Activated CD4-positive, alpha-beta memory T cell treated with anti-CD3 and anti-CD28 coated beads for 36 hours (primary cell): ENCODE data around the gene AAMP. TPM values are rescaled to one million over a fixed set of nuclear protein-coding genes. Genes with fewer than 3 reads are reported as not detected.

Experiments used
- CTCF ChIA-PET: fragments of 350-600 bp; sonication (Branson Sonifier 250); formaldehyde crosslinking; loops from one replicate; lab custom pipeline; 2021; ENCODE audit warnings: antibody characterized with exemption, inconsistent platforms; lab: Charles Lee
- POLR2A ChIA-PET: fragments of 350-600 bp; sonication (Branson Sonifier 250); formaldehyde crosslinking; loops from one replicate; lab custom pipeline; 2021; ENCODE audit warnings: antibody characterized with exemption; lab: Charles Lee
- DNase-seq: peaks from one replicate; pipeline ENCODE4 v3.0.0-alpha.2; 2020
- H3K27ac Mint-ChIP-seq: one replicate; pipeline ENCODE4 v1.8.0; 2021; ENCODE audit warnings: mixed read lengths
- H3K27me3 Mint-ChIP-seq: one replicate; pipeline ENCODE4 v1.8.0; 2021; ENCODE audit warnings: mixed read lengths
- H3K36me3 Mint-ChIP-seq: one replicate; pipeline ENCODE4 v1.8.0; 2021; ENCODE audit warnings: mixed read lengths
- H3K4me1 Mint-ChIP-seq: one replicate; pipeline ENCODE4 v1.8.0; 2021; ENCODE audit warnings: low read depth, mixed read lengths
- H3K4me3 Mint-ChIP-seq: one replicate; pipeline ENCODE4 v1.8.0; 2021; ENCODE audit warnings: mild to moderate bottlenecking, mixed read lengths
- H3K9me3 Mint-ChIP-seq: one replicate; pipeline ENCODE4 v1.8.0; 2021; ENCODE audit warnings: mixed read lengths
- intact Hi-C: fragments of 100-400 bp; cut with micrococcal nuclease; formaldehyde crosslinking; loops from one replicate; pipeline ENCODE4 v1.15.1; 2023
- total RNA-seq, 2 experiments: library from RNA; stranded (reverse); gene quantifications; one replicate each; pipeline ENCODE4 v1.2.3, GENCODE V29; 2021

AAMP gene
- total RNA-seq, 2 experiments from 2014 or later = 60.8 to 65.6 TPM

- Mint-ChIP-seq H3K4me1 (peaks cover 65% of the 10 kb centered on the region), H3K9me3 (no peaks in the 10 kb centered on the region), H3K27me3 (no peaks in the 10 kb centered on the region), H3K27ac (peak overlapping the region; percentile 98), H3K4me3 (peak overlapping the region; percentile 59), H3K36me3 (peaks cover 16% of the 10 kb centered on the region)
- intact Hi-C loops = loop anchor here (10.0 kb wide), 2 partner anchors 611 to 891 kb away; partner anchors contain the start of genes CNPPD1, RETREG2 and SLC23A3
- DNase-seq = peak; percentile 85
- CTCF ChIA-PET = interaction anchor here (0.7 to 7.5 kb wide), 5 partner anchors 8 to 216 kb away, joined by 3 to 197 read pairs (median 4); partner anchors contain the start of genes AAMP, PNKD and TMBIM1
- POLR2A ChIA-PET = interaction anchor here (10.9 kb wide), 1 partner anchor 11 kb away, joined by 115 read pairs; the partner anchor contains the start of genes AAMP and PNKD
These were observed 14.3 kb upstream of the AAMP start for GRCh38 chr2:218284106-218284811.

DNA sequence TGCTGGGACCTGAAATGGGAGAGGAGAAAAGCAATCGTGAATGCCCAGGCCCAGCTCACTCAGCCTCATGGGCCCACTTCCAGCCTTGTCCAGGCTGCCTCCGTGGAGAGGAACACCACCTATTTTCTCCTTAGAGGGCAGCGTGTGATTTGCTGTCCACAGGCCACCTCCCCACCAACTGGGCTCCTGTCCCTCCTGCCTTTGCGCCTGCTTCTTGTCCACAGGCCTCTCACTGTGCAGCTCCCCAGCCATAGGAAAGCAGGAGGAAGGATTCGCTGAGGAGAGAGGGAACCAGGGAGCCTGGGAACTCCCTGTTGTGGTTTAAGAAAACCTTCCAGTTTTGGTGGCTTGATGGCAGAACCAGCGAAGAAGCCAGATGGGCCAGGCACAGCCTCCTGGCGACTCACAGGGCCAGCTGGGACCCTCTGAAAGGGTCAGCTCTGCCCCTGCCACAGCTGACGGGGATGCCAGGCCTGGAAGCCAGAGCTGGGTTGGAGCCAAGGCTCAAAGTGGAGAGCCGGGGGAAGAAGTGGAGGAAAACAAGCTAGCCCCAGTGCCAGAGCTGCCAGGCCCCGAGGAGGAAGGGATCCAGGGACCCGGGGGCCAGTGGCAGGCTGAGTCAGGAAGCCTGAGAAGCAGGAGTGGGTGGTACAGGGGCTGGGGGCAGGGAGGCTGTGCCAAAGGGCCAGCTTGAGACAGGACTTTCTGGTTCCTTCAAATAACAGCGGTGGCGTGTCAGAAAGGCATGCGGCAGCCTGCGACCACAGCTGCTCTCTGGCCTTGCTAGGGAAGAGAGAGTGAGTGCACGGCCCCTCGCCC, 12.4 kb upstream of the AAMP start:
- no peak for DNase-seq
- Mint-ChIP-seq H3K4me1 (peaks cover 49% of the 10 kb centered on the region), H3K9me3 (no peaks in the 10 kb centered on the region), H3K4me3 (no peak overlapping the region), H3K27ac (peak overlapping the region; percentile 64), H3K36me3 (peaks cover 23% of the 10 kb centered on the region), H3K27me3 (no peaks in the 10 kb centered on the region)
- ChIA-PET POLR2A (interaction anchor here (0.5 to 10.9 kb wide), 2 partner anchors 9 to 438 kb away, joined by 3 to 115 read pairs; partner anchors contain the start of genes AAMP and PNKD), CTCF (interaction anchor here (0.8 to 7.5 kb wide), 4 partner anchors 9 to 74 kb away, joined by 3 to 197 read pairs (median 4); partner anchors contain the start of genes AAMP, CATIP and PNKD)
- intact Hi-C loops = loop anchor here (10.0 kb wide), 2 partner anchors 612 to 892 kb away; partner anchors contain the start of genes CNPPD1, RETREG2 and SLC23A3

- Mint-ChIP-seq H3K4me3 (no peak overlapping the region), H3K4me1 (peaks cover 40% of the 10 kb centered on the region), H3K9me3 (no peaks in the 10 kb centered on the region), H3K27ac (no peak overlapping the region), H3K27me3 (no peaks in the 10 kb centered on the region), H3K36me3 (peaks cover 32% of the 10 kb centered on the region)
- intact Hi-C loops = loop anchor here (10.0 kb wide), 2 partner anchors 613 to 893 kb away; partner anchors contain the start of genes CNPPD1, RETREG2 and SLC23A3
- CTCF ChIA-PET = interaction anchor here (1.2 to 7.5 kb wide), 2 partner anchors 8 to 75 kb away, joined by 5 to 197 read pairs; partner anchors contain the start of genes AAMP, CATIP and PNKD
- DNase-seq = no peak
- POLR2A ChIA-PET = no interaction called here
These were observed 11.5 kb upstream of the AAMP start for GRCh38 chr2:218281449-218281848.

DNA sequence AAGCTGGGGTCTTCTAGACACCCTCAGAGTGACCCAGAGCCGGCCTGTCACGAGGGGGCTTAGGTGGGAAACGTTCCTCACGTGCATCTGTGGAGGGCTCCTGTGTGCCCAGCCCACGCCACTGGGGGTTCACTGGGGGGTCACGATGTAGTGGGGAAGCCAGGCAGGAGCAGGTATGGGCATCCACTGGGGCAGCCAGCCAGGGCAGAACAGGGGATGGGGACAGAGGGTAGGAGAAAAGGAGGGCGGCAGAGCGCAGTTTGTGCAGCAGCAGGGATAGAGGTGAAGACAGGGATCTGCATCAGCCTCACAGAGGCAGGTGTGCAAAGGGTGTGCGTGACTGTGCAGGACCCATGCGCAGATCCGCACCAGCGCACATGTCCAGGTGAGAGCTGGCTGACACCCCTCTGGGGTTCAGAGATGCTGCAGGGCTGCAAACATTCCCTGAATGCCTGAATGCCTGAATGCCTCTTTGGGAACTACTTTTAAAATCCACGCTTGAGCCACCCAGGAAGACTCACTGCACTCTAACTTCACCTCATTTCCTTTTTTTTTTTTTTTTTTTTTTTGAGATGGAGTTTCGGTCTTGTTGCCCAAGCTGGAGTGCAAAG, 10.4 kb upstream of the AAMP start:
- ChIA-PET CTCF (no interaction called here), POLR2A (no interaction called here)
- intact Hi-C loops = loop anchor here (10.0 kb wide), 2 partner anchors 614 to 894 kb away; partner anchors contain the start of genes CNPPD1, RETREG2 and SLC23A3
- H3K9me3 Mint-ChIP-seq = no peaks in the 10 kb centered on the region
- H3K4me1 Mint-ChIP-seq = peaks cover 29% of the 10 kb centered on the region
- H3K4me3 Mint-ChIP-seq = no peak overlapping the region
- no peaks in the 10 kb centered on the region for H3K27me3 Mint-ChIP-seq
- H3K27ac Mint-ChIP-seq = no peak overlapping the region
- peaks cover 39% of the 10 kb centered on the region for H3K36me3 Mint-ChIP-seq
- DNase-seq = no peak

DNA sequence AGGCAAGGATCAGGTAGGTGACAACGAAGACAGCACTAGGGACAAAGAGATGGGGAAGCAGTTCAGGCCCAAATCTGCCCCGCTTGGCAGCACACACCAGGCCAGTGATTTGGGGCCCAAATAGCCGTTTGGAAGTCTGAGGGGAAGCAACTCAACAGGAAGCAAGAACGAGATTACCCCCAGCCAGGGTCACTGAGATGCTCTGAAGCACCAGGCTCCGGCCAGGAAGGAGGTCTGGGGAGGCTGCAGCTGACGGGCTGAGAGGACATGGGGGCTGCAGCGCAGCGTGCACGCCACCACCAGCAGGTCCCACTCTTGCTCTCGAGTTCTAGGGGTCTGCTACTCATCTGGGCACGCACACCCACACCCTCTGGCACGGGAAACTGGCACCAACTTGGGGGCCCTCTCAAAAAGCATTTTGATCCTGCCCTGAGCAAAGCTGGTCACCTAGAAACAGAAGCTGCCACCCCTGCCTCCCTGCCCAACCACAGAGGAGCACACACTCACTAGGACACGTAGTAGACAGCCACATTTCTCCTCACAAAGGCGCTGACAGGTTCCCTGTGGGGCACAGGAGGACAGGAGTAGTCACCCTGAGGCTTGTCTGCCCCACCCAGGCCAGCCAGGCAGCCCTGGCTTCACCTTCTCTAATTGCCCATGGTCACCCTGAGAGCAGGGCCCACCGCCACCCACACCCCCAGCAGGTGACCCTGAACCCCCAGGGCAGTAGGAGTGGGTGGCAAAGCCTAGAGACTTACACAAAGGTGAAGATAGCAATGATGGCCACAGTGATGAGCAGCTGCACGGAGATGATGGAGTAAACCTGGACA, 8.8 kb upstream of the AAMP start:
- Mint-ChIP-seq H3K4me1 (peaks cover 13% of the 10 kb centered on the region), H3K27me3 (no peaks in the 10 kb centered on the region), H3K36me3 (peaks cover 46% of the 10 kb centered on the region), H3K4me3 (no peak overlapping the region), H3K27ac (peak overlapping the region; percentile 30), H3K9me3 (no peaks in the 10 kb centered on the region)
- CTCF ChIA-PET = interaction anchor here (0.6 to 1.1 kb wide), 2 partner anchors 14 to 41 kb away, joined by 3 to 4 read pairs; partner anchors contain the start of gene TMBIM1
- DNase-seq = no peak
- POLR2A ChIA-PET = no interaction called here
- intact Hi-C loops = no loop called here

- Mint-ChIP-seq H3K9me3 (no peaks in the 10 kb centered on the region), H3K27ac (peak overlapping the region; percentile 30), H3K27me3 (no peaks in the 10 kb centered on the region), H3K4me1 (peaks cover 7% of the 10 kb centered on the region), H3K4me3 (no peak overlapping the region), H3K36me3 (peaks cover 46% of the 10 kb centered on the region)
- ChIA-PET POLR2A (interaction anchor here (8.4 kb wide), 1 partner anchor 10 kb away, joined by 115 read pairs; the partner anchor contains the start of gene TMBIM1), CTCF (no interaction called here)
- intact Hi-C loops = no loop called here
- DNase-seq = no peak
These were observed 8.0 kb upstream of the AAMP start for GRCh38 chr2:218277921-218278320.

GRCh38 chr2:218276986-218277755, 7.2 kb upstream of the AAMP start:
- peaks cover 46% of the 10 kb centered on the region for H3K36me3 Mint-ChIP-seq
- no peaks in the 10 kb centered on the region for H3K9me3 Mint-ChIP-seq
- CTCF ChIA-PET = interaction anchor here (7.4 to 7.7 kb wide), 2 partner anchors 17 to 80 kb away, joined by 60 to 119 read pairs; partner anchors contain the start of genes CATIP and TMBIM1
- intact Hi-C loops = no loop called here
- no peaks in the 10 kb centered on the region for H3K27me3 Mint-ChIP-seq
- peak overlapping the region; percentile 26 for H3K27ac Mint-ChIP-seq
- no peak for DNase-seq
- H3K4me3 Mint-ChIP-seq = no peak overlapping the region
- H3K4me1 Mint-ChIP-seq = peaks cover 5% of the 10 kb centered on the region
- POLR2A ChIA-PET = interaction anchor here (8.4 kb wide), 1 partner anchor 10 kb away, joined by 115 read pairs; the partner anchor contains the start of gene TMBIM1

DNA sequence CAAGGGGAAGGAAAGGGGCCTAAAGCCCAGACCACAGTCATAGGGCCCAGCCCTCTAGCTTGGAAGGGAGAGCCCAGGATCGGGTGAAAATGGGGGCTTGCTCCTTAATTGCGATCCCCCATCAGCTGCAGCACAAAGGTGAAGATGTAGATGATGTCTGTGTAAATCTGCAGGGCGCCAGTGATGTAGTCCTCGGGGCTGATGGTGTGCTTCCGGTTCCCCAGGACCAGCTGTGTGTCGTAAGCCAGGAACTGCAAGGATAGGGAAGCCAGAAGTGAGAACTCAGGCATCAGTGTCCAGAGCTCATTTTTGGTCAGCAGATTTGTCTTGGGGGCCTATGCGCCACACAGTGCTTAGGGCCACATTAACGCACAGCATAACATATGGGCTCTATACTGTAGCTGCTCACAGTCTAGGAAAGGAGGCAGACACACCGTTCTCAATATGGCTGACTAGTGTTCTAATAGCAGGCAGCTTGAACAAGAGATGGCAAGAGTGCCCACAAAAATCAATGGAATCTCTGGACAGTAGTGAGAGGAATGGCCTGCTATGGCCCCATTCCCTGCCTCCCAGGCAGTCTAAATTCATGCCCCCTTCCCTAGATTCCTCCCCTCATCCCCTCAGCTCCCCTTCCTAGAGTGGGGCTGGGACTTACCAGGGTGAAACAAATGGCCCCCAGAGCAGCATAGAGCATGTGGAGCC, 5.6 kb upstream of the AAMP start:
- no peaks in the 10 kb centered on the region for H3K27me3 Mint-ChIP-seq
- H3K36me3 Mint-ChIP-seq = peaks cover 42% of the 10 kb centered on the region
- intact Hi-C loops = no loop called here
- ChIA-PET CTCF (interaction anchor here (0.8 to 7.7 kb wide), 8 partner anchors 9 to 191 kb away, joined by 3 to 197 read pairs (median 8); partner anchors contain the start of genes CATIP and TMBIM1), POLR2A (interaction anchor here (8.4 kb wide), 1 partner anchor 12 kb away, joined by 115 read pairs; the partner anchor contains the start of gene TMBIM1)
- no peak overlapping the region for H3K27ac Mint-ChIP-seq
- no peaks in the 10 kb centered on the region for H3K9me3 Mint-ChIP-seq
- no peak overlapping the region for H3K4me3 Mint-ChIP-seq
- DNase-seq = no peak
- peaks cover 17% of the 10 kb centered on the region for H3K4me1 Mint-ChIP-seq

GRCh38 chr2:218274586-218274985, 4.6 kb upstream of the AAMP start:
- H3K4me3 Mint-ChIP-seq = no peak overlapping the region
- POLR2A ChIA-PET = interaction anchor here (8.4 kb wide), 1 partner anchor 13 kb away, joined by 115 read pairs; the partner anchor contains the start of gene TMBIM1
- no peak overlapping the region for H3K27ac Mint-ChIP-seq
- H3K9me3 Mint-ChIP-seq = no peaks in the 10 kb centered on the region
- intact Hi-C loops = loop anchor here (5.0 kb wide), 1 partner anchor 107 kb away; the partner anchor contains the start of gene CXCR1
- peaks cover 35% of the 10 kb centered on the region for H3K36me3 Mint-ChIP-seq
- peaks cover 19% of the 10 kb centered on the region for H3K4me1 Mint-ChIP-seq
- DNase-seq = no peak
- no peaks in the 10 kb centered on the region for H3K27me3 Mint-ChIP-seq
- CTCF ChIA-PET = interaction anchor here (1.2 to 7.7 kb wide), 6 partner anchors 10 to 192 kb away, joined by 3 to 197 read pairs (median 34); partner anchors contain the start of genes CATIP and TMBIM1
